K562 (cell line): ENCODE data around the gene ZNF609. TPM values are rescaled to one million over a fixed set of nuclear protein-coding genes. Genes with fewer than 3 reads are reported as not detected.
A peak's percentile ranks its signal among the peaks of the same experiment; 100 is the strongest.

Experiments
- CEBPB ChIP-seq: fragments of 450-650 bp; IDR thresholded peaks from 2 replicates; pipeline ENCODE4 v1.6.1; 2016; ENCODE audit warnings: missing genetic modification characterization, missing compliant biosample characterization
- ETV6 ChIP-seq, 3 experiments: fragments of 150-350 bp in 1 of 3; sonication (generic) in 1 of 3; formaldehyde crosslinking in 1 of 3; IDR thresholded peaks; 2 replicates each; pipeline versions ENCODE4 v1.6.1 to v1.8.0; 2014 to 2022; ENCODE audit warnings: borderline replicate concordance in 2 of 3, low read depth in 2 of 3, antibody characterized with exemption in 1 of 3, low read length in 1 of 3, mild to moderate bottlenecking in 1 of 3, missing genetic modification reagents in 1 of 3
- HBP1 ChIP-seq: fragments of 450-650 bp; formaldehyde crosslinking; IDR thresholded peaks from 2 replicates; pipeline ENCODE4 v1.4.0; 2022; ENCODE audit warnings: missing genetic modification characterization
- NONO ChIP-seq, 2 experiments: fragments of 200-400 bp in 1 of 2; fragments of 450-650 bp in 1 of 2; formaldehyde crosslinking in 1 of 2; IDR thresholded peaks; 2 replicates each; pipeline ENCODE4 v1.6.1; 2017; ENCODE audit warnings: low read depth in 2 of 2, mild to moderate bottlenecking in 2 of 2, moderate library complexity in 2 of 2, low read length in 1 of 2
- RBBP5 ChIP-seq: fragments of 200-600 bp; sonication (generic); IDR thresholded peaks from 2 replicates; pipeline ENCODE4 v1.6.1; 2012; ENCODE audit warnings: borderline replicate concordance, mild to moderate bottlenecking, low read length, control low read depth, inconsistent platforms; ENCODE audit not compliant: insufficient read depth, poor library complexity, severe bottlenecking
- REST ChIP-seq, 2 experiments: fragments of 450-650 bp; formaldehyde crosslinking in 1 of 2; IDR thresholded peaks; 2 replicates each; pipeline versions ENCODE4 v1.4.0 to v1.6.1; 2014 to 2020; ENCODE audit warnings: mild to moderate bottlenecking in 2 of 2, borderline replicate concordance in 1 of 2, low read depth in 1 of 2
- SP2 ChIP-seq: IDR thresholded peaks from 2 replicates; pipeline ENCODE4 v1.6.1; 2011; ENCODE audit warnings: mild to moderate bottlenecking, low read depth, low read length, moderate library complexity; ENCODE audit not compliant: poor library complexity, severe bottlenecking; ENCODE audit errors: extremely low read depth
- SPI1 ChIP-seq: IDR thresholded peaks from 2 replicates; pipeline ENCODE4 v1.6.1; 2011; ENCODE audit warnings: low read depth, low read length, control low read depth, borderline replicate concordance
- SRSF9 ChIP-seq: fragments of 200-400 bp; formaldehyde crosslinking; IDR thresholded peaks from 2 replicates; pipeline ENCODE4 v1.6.1; 2017; ENCODE audit warnings: low read depth, low read length, borderline replicate concordance
- TAL1 ChIP-seq: fragments of 450-650 bp; IDR thresholded peaks from 2 replicates; pipeline ENCODE4 v1.6.1; 2016; ENCODE audit warnings: mild to moderate bottlenecking
- TGIF2 ChIP-seq: sonication (generic); formaldehyde crosslinking; IDR thresholded peaks from 2 replicates; pipeline ENCODE4 v1.8.1; 2022; ENCODE audit warnings: mild to moderate bottlenecking, missing genetic modification reagents, moderate library complexity
- THRA ChIP-seq: fragments of 450-650 bp; IDR thresholded peaks from 2 replicates; pipeline ENCODE4 v1.6.1; 2017; ENCODE audit warnings: mild to moderate bottlenecking, moderate library complexity
- ZBTB12 ChIP-seq: fragments of 250-450 bp; sonication (Bioruptor Pico); IDR thresholded peaks from 2 replicates; pipeline ENCODE4 v1.4.0; 2020
- polyA plus RNA-seq, 8 experiments: library from polyadenylated mRNA; depleted of rRNA in 4 of 8; stranded (reverse) in 5 of 8; unstranded in 3 of 8; fragments of >200 nt; fragmentation: Nextera tagmentation in 2 of 8; fragmentation: Illumina TruSeq in 1 of 8; extraction: Ambion mirVana in 2 of 8; extraction: Trizol in 1 of 8; gene quantifications; 2 replicates each; pipeline versions ENCODE4 v1.2.1 to v1.2.3, GENCODE V29; 2011 to 2014; ENCODE audit warnings: inconsistent platforms in 1 of 8, missing spikeins in 1 of 8
- total RNA-seq, 7 experiments: library from RNA; depleted of rRNA in 6 of 7; stranded (reverse); fragments of >200 nt in 6 of 7; fragmentation: Illumina TruSeq in 2 of 7; extraction: Trizol in 2 of 7; gene quantifications; 2 replicates each; pipeline versions ENCODE4 v1.2.1 to v1.2.3, GENCODE V29; 2011 to 2021; ENCODE audit warnings: low replicate concordance in 1 of 7

Gene ZNF609
- total and polyA plus RNA-seq, 9 of the 15 experiments (the other 6 are each of a cell fraction or from before 2014, with no cell fraction given), result 3.0 to 38.7 (median 17.8) TPM

- peak; percentile 22; the same call in 1 of the 2 replicates for TF ChIP-seq REST (IDR thresholded peaks at IDR 0.05; ENCODE audit: borderline replicate concordance)
- no peak for TF ChIP-seq REST (CRISPR knock-in tag; IDR thresholded peaks at IDR 0.05; ENCODE audit: low read depth)
- peak; percentile 85 for TF ChIP-seq CEBPB (tag)
- no peak for TF ChIP-seq NONO (IDR thresholded peaks at IDR 0.05; ENCODE audit: low read depth in 2 of 2, low read length in 1 of 2)
- TF ChIP-seq SRSF9, result no peak
- TF ChIP-seq SPI1, result no peak
- TF ChIP-seq ZBTB12, result no peak
- no peak for TF ChIP-seq RBBP5
- TF ChIP-seq HBP1 (CRISPR knock-in tag), result no peak
- no peak for TF ChIP-seq TGIF2 (CRISPR knock-in tag)
- TF ChIP-seq TAL1, result no peak
- TF ChIP-seq SP2, result no peak
- no peak for TF ChIP-seq THRA
- TF ChIP-seq ETV6 (IDR thresholded peaks at IDR 0.05; ENCODE audit: borderline replicate concordance in 1 of 2, low read depth in 2 of 2, low read length in 1 of 2), result no peak
- no peak for TF ChIP-seq ETV6 (CRISPR knock-in tag; IDR thresholded peaks at IDR 0.05; ENCODE audit: borderline replicate concordance)
Measured at GRCh38 chr15:64630396-64631107, 170.2 kb downstream of the ZNF609 start (continued).
